Measurements from ENCODE around the gene CEP120.

CEP120 gene

DNA sequence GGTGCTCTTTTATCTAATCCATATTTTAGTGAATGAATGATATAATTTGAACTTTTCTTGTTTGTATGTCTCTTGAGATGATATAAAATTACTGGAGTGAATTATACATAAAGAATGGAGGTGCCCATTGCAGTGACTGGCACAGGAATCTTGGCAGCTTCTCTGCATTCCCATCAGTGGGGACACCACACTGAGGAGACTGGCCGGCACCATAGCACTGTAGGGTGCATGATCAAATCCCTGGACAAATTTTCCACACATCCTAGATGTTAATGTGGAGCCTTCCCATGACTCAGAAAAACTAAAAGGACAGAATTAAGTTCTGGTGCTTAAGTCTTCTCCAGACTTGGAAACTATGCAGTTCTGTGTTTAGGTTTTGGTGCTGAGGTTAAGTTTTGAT, 124.1 kb downstream of the CEP120 start:
- DNase-seq (ENCODE audit: low read depth) = no peak

DNA sequence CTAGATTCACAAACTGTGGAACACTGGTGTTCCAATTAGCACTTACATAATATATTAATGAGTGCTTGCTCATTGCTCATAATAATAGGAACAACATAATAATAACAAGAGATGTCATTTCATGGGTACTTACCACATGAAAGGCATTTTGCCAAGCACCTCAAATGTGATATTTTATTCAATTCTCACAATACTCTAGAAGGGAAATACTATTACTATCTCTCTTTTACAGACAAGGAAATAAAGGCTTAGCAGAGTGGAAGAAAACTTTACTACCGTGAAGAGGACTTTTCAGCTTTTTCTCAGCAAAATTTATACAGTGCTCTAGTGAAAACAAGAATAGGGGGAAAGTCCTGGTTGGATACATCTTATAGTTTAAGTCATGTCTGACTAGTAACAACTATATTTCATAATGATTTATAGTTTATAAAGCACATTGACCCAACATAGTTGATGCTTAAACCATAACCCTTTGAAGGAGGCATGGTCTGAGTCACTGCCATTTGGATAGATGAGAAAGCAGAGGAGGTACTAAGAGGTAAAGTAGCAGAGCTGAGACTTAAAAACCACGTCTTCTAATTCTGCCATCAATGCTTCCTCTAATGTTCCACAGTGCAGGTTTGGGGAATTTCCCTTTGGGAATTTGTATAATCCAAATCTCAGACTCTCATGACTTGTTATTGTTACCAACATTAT, 124.7 kb downstream of the CEP120 start:
- DNase-seq (ENCODE audit: low read depth) = no peak

DNA sequence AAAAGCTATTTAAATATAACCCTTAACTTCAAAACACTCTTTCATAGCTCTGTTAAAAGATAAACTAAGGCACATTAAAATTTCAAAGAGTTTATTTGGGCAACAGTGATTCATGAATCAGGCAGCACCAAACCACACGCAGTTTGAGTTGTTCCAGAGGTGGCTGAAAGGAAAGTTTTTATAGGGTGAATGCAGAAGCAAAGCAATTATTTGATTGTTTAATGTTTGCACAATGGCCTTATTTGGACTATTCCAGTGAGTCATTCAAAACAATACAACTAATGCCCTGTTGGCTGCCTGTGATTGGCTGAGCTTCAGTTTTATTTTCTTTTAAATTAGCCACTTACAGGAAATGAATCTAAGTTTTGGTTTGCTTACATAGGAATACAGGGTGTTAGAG, 125.3 kb downstream of the CEP120 start:
- DNase-seq (ENCODE audit: low read depth) = no peak

DNA sequence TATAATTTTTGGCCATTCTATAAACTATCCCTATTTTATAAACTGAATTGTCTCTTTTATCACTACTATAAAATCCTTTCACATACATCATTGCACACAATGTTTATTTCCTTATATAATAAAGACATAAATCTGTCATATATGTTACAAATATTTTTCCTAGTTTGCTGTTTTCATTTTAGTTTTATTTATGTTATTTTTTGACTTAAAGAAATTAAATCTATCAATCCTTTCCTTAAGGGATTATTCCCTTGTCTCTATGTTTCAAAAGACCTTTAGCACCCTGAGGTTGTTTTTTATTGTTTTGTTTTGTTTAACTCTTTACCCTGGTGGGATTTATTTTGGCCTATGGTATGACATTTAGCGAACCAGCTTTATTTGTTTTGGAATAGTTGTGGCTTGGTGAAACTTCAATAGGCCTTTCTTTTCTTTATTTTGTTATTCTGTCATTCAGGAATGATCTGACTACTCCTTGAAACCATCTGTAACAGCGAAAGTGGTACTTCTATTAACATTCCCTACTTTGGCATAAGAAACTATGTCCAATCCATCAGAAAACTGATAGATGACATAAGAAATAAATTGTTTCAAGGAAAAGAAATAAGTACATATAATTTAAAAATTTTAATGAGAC, 125.9 kb downstream of the CEP120 start:
- DNase-seq (ENCODE audit: low read depth) = no peak

Measured in stimulated activated CD8-positive, alpha-beta memory T cell treated with anti-CD3 and anti-CD28 coated beads, Interleukin-12 subunit alpha, Interleukin-12 subunit beta, amount 100 ng/mL, for 4 hours (primary cell).